Right lobe of liver (tissue), 4 donors: ENCODE results near the gene MYO1D.

Source experiments
- POLR2A ChIP-seq: fragments of 450-650 bp; IDR thresholded peaks from one replicate; pipeline ENCODE4 v1.6.1; 2017; ENCODE audit warnings: antibody characterized with exemption, mild to moderate bottlenecking
- TF ChIP-seq, protein P1 (sequence below), 4 donors: fragments of 200-600 bp in 3 of 4; fragments of 450-650 bp in 1 of 4; IDR thresholded peaks; one replicate each; pipeline versions ENCODE4 v1.5.1 to v1.8.0; 2016 to 2022; ENCODE audit warnings: antibody characterized with exemption in 4 of 4, mild to moderate bottlenecking in 2 of 4
- donor health status: DM: no; HTN: no; CAD: no.
- donor health status: DM: no; HTN: no; CAD: no.
- donor health status: DM: no; HTN: yes; CAD: no.

DNA sequence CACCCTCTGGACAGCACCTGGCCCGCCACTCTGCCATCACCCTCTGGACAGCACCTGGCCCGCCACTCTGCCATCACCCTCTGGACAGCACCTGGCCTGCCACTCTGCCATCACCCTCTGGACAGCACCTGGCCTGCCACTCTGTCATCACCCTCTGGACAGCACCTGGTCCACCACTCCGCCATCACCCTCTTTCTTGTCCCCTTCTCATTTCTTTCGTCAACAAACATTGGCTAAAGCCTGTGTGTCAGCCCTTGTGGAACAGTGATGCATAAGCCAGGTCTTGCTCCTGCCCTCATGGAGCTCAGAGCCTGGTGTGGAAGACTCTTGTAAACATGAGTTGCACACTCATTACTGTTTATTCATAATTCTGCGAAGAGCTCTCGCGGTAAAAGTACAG, 358.9 kb downstream of the MYO1D start:
- TF ChIP-seq, protein P1, sequence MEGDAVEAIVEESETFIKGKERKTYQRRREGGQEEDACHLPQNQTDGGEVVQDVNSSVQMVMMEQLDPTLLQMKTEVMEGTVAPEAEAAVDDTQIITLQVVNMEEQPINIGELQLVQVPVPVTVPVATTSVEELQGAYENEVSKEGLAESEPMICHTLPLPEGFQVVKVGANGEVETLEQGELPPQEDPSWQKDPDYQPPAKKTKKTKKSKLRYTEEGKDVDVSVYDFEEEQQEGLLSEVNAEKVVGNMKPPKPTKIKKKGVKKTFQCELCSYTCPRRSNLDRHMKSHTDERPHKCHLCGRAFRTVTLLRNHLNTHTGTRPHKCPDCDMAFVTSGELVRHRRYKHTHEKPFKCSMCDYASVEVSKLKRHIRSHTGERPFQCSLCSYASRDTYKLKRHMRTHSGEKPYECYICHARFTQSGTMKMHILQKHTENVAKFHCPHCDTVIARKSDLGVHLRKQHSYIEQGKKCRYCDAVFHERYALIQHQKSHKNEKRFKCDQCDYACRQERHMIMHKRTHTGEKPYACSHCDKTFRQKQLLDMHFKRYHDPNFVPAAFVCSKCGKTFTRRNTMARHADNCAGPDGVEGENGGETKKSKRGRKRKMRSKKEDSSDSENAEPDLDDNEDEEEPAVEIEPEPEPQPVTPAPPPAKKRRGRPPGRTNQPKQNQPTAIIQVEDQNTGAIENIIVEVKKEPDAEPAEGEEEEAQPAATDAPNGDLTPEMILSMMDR (IDR thresholded peaks at IDR 0.05): no peak
- TF ChIP-seq POLR2A: no peak
